Stomach (tissue), 4 donors: ENCODE data around the gene CX3CL1.

Source experiments
- EP300 ChIP-seq: sonication (generic); formaldehyde crosslinking; IDR thresholded peaks from one replicate; pipeline ENCODE4 v1.6.1; 2017; ENCODE audit warnings: antibody characterized with exemption
- POLR2A ChIP-seq, 4 donors: fragments of 450-650 bp; IDR thresholded peaks; one replicate each; pipeline ENCODE4 v1.6.1; 2016; ENCODE audit warnings: antibody characterized with exemption in 4 of 4, control low read depth in 2 of 4, mild to moderate bottlenecking in 1 of 4, moderate library complexity in 1 of 4
- POLR2AphosphoS5 ChIP-seq, 3 donors: sonication (generic); formaldehyde crosslinking; IDR thresholded peaks; one replicate each; pipeline ENCODE4 v1.6.1; 2016; ENCODE audit warnings: antibody characterized with exemption in 3 of 3
- TF ChIP-seq, protein P1 (sequence below), 7 experiments: fragments of 450-650 bp in 4 of 7; fragments of 200-600 bp in 3 of 7; sonication (generic) in 3 of 7; IDR thresholded peaks; one replicate each; pipeline ENCODE4 v1.5.1; 2016 to 2019; ENCODE audit warnings: antibody characterized with exemption in 7 of 7, control low read depth in 2 of 7, mild to moderate bottlenecking in 1 of 7

- TF ChIP-seq, protein P1, sequence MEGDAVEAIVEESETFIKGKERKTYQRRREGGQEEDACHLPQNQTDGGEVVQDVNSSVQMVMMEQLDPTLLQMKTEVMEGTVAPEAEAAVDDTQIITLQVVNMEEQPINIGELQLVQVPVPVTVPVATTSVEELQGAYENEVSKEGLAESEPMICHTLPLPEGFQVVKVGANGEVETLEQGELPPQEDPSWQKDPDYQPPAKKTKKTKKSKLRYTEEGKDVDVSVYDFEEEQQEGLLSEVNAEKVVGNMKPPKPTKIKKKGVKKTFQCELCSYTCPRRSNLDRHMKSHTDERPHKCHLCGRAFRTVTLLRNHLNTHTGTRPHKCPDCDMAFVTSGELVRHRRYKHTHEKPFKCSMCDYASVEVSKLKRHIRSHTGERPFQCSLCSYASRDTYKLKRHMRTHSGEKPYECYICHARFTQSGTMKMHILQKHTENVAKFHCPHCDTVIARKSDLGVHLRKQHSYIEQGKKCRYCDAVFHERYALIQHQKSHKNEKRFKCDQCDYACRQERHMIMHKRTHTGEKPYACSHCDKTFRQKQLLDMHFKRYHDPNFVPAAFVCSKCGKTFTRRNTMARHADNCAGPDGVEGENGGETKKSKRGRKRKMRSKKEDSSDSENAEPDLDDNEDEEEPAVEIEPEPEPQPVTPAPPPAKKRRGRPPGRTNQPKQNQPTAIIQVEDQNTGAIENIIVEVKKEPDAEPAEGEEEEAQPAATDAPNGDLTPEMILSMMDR (IDR thresholded peaks at IDR 0.05), result no peak
- TF ChIP-seq POLR2AphosphoS5 (IDR thresholded peaks at IDR 0.05) (no peak), EP300 (no peak), POLR2A (IDR thresholded peaks at IDR 0.05) (no peak)
These were observed 54.1 kb downstream of the CX3CL1 start for GRCh38 chr16:57426356-57426755.
